HEK293 (cell line): Measurements from ENCODE around the gene ABHD12.

Source experiments
- CTCF ChIA-PET: fragments of 350-600 bp; formaldehyde crosslinking; extraction: SDS; loops from one replicate; lab custom pipeline; 2021; ENCODE audit warnings: antibody characterized with exemption; lab: Yijun Ruan, JAX
- POLR2A ChIA-PET: fragments of 300-600 bp; formaldehyde crosslinking; extraction: SDS; loops from one replicate; lab custom pipeline; 2020; ENCODE audit warnings: antibody characterized with exemption, inconsistent platforms; lab: Yijun Ruan, JAX
- H3K27ac ChIP-seq: fragments of 200-500 bp; sonication (Bioruptor generic); 2 replicates; pipeline ENCODE4 v1.5.1; 2014; ENCODE audit warnings: low read depth, low read length, control low read depth, inconsistent platforms; ENCODE audit errors: extremely low read depth
- H3K36me3 ChIP-seq, 2 experiments: fragments of 200-500 bp in 1 of 2; sonication (Bioruptor generic) in 1 of 2; 1 replicate in 1 of 2; 2 replicates in 1 of 2; pipeline ENCODE4 v1.5.1; 2014 to 2017; ENCODE audit warnings: inconsistent platforms in 2 of 2, low read length in 2 of 2; ENCODE audit not compliant: control insufficient read depth in 2 of 2, insufficient read depth in 1 of 2
- H3K4me1 ChIP-seq: fragments of 200-500 bp; sonication (Bioruptor generic); 2 replicates; pipeline ENCODE4 v1.5.1; 2014; ENCODE audit warnings: mild to moderate bottlenecking, low read length, inconsistent platforms; ENCODE audit not compliant: control insufficient read depth, insufficient read depth
- H3K4me3 ChIP-seq: 2 replicates; pipeline ENCODE4 v1.5.1; 2011; ENCODE audit warnings: low read depth, mild to moderate bottlenecking, control low read depth, low read length, moderate library complexity
- H3K9me3 ChIP-seq: fragments of 200-500 bp; sonication (Bioruptor generic); 2 replicates; pipeline ENCODE4 v1.5.1; 2014; ENCODE audit warnings: low read depth, low read length, inconsistent platforms; ENCODE audit not compliant: control insufficient read depth, insufficient read depth
- EGR2 ChIP-seq: fragments of 450-650 bp; formaldehyde crosslinking; IDR thresholded peaks from 2 replicates; pipeline ENCODE4 v1.5.1; 2016; ENCODE audit warnings: low read depth, missing biosample characterization, missing genetic modification characterization
- GFI1B ChIP-seq: fragments of 450-650 bp; formaldehyde crosslinking; IDR thresholded peaks from 2 replicates; pipeline ENCODE4 v1.5.1; 2016; ENCODE audit warnings: missing biosample characterization, missing genetic modification characterization
- KLF8 ChIP-seq: fragments of 450-650 bp; formaldehyde crosslinking; IDR thresholded peaks from 2 replicates; pipeline ENCODE4 v1.5.1; 2016; ENCODE audit warnings: missing biosample characterization, missing genetic modification characterization
- KLF9 ChIP-seq: fragments of 450-650 bp; formaldehyde crosslinking; IDR thresholded peaks from 2 replicates; pipeline ENCODE4 v1.5.1; 2016; ENCODE audit warnings: missing biosample characterization, missing genetic modification characterization, low read depth
- RBAK ChIP-seq: fragments of 450-650 bp; formaldehyde crosslinking; IDR thresholded peaks from 2 replicates; pipeline ENCODE4 v1.5.1; 2016; ENCODE audit warnings: missing biosample characterization, missing genetic modification characterization
- ZBTB21 ChIP-seq: fragments of 450-650 bp; formaldehyde crosslinking; IDR thresholded peaks from 2 replicates; pipeline ENCODE4 v1.5.1; 2017; ENCODE audit warnings: missing biosample characterization, missing genetic modification characterization
- ZFP69B ChIP-seq: fragments of 450-650 bp; formaldehyde crosslinking; IDR thresholded peaks from 2 replicates; pipeline ENCODE4 v1.5.1; 2016; ENCODE audit warnings: missing biosample characterization, missing genetic modification characterization
- ZNF121 ChIP-seq: fragments of 450-650 bp; formaldehyde crosslinking; IDR thresholded peaks from 2 replicates; pipeline ENCODE4 v1.5.1; 2016; ENCODE audit warnings: missing biosample characterization, missing genetic modification characterization
- ZNF394 ChIP-seq: fragments of 450-650 bp; formaldehyde crosslinking; IDR thresholded peaks from 2 replicates; pipeline ENCODE4 v1.5.1; 2016; ENCODE audit warnings: missing biosample characterization, missing genetic modification characterization, mild to moderate bottlenecking, moderate library complexity, borderline replicate concordance
- ZNF423 ChIP-seq: fragments of 450-650 bp; formaldehyde crosslinking; IDR thresholded peaks from 2 replicates; pipeline ENCODE4 v1.5.1; 2016; ENCODE audit warnings: missing biosample characterization, missing genetic modification characterization
- ZNF433 ChIP-seq: fragments of 450-650 bp; formaldehyde crosslinking; IDR thresholded peaks from 2 replicates; pipeline ENCODE4 v1.5.1; 2016; ENCODE audit warnings: missing biosample characterization, missing genetic modification characterization, low read depth
- ZNF48 ChIP-seq: fragments of 450-650 bp; formaldehyde crosslinking; IDR thresholded peaks from 2 replicates; pipeline ENCODE4 v1.5.1; 2016; ENCODE audit warnings: missing biosample characterization, missing genetic modification characterization
- ZNF555 ChIP-seq: fragments of 450-650 bp; formaldehyde crosslinking; conservative IDR thresholded peaks from 2 replicates; pipeline ENCODE4 v1.5.1; 2017; ENCODE audit warnings: missing biosample characterization, mild to moderate bottlenecking, missing genetic modification characterization, inconsistent platforms
- ZNF654 ChIP-seq: fragments of 450-650 bp; formaldehyde crosslinking; IDR thresholded peaks from 2 replicates; pipeline ENCODE4 v1.5.1; 2016; ENCODE audit warnings: low read depth, missing biosample characterization, missing genetic modification characterization
- ZNF658 ChIP-seq: fragments of 450-650 bp; formaldehyde crosslinking; IDR thresholded peaks from 2 replicates; pipeline ENCODE4; 2016; ENCODE audit warnings: missing biosample characterization, missing genetic modification characterization
- ZSCAN30 ChIP-seq: fragments of 450-650 bp; IDR thresholded peaks from 2 replicates; pipeline ENCODE4 v1.5.1; 2018; ENCODE audit warnings: missing biosample characterization, mild to moderate bottlenecking, missing genetic modification characterization, moderate library complexity
- TF ChIP-seq, protein P1 (sequence below): fragments of 450-650 bp; formaldehyde crosslinking; IDR thresholded peaks from 2 replicates; pipeline ENCODE4 v1.5.1; 2017; ENCODE audit warnings: missing biosample characterization, missing genetic modification characterization
- TF ChIP-seq, protein P2 (sequence below): fragments of 450-650 bp; formaldehyde crosslinking; IDR thresholded peaks from 2 replicates; pipeline ENCODE4 v1.5.1; 2016; ENCODE audit warnings: missing biosample characterization, missing genetic modification characterization
- TF ChIP-seq, protein P3 (sequence below): fragments of 450-650 bp; formaldehyde crosslinking; IDR thresholded peaks from 2 replicates; pipeline ENCODE4 v1.5.1; 2016; ENCODE audit warnings: missing biosample characterization, missing genetic modification characterization
- TF ChIP-seq, protein P4 (sequence below): fragments of 450-650 bp; IDR thresholded peaks from 2 replicates; pipeline ENCODE4 v1.5.1; 2018; ENCODE audit warnings: missing biosample characterization, mild to moderate bottlenecking, missing genetic modification characterization

ABHD12 gene

DNA sequence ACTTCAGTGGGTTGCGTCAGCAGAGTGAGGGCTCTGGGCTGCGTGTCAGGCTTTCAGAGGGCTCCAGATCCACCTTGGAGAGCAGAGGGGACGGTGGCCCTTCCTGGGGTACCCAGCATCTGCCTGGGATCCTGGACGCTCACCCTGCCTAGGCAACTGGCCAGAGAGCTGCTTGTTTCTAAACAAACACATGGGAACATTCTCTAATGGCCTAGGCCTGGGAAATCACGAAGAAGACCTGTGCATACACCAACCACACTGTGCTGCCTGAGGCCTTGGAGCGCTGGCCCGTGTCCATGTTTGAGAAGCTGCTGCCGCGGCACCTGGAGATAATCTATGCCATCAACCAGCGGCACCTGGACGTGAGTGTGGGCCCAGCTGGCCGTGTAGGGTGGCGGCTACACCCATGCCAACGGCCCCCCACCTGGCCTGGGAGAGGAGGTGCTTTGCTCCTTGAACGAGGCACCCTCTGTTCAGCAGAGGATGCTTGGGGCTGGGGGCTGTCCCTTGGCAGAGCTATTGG lies 110.5 kb downstream of the ABHD12 start:
- Histone ChIP-seq H3K36me3 (peaks cover 0 to 94% of the 10 kb centered on the region in 2 experiments; a peak in 1 of 3 replicates), H3K27ac (no peak overlapping the region)
- CTCF ChIA-PET = no interaction called here

DNA sequence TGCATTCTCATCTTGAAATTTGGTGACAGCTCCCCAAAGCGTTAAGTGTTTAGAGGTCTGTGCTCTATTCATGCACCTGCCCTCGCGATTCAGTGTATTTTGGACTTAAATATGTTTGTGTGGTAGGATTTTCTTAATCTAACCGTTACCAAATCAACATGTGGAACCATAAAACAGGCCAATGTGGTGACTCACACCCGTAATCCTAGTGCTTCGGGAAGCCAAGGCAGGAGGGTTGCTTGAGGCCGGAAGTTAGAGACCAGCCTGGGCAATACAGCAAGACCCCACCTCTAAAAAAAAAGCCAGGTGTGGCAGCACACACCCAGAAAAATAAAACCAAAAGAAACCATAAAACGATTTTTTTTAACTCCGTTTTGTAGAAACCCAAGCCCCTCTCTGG lies 111.2 kb downstream of the ABHD12 start:
- Histone ChIP-seq H3K4me3 (no peak overlapping the region), H3K36me3 (peaks cover 0 to 97% of the 10 kb centered on the region in 2 experiments; a peak in 1 of 3 replicates), H3K9me3 (no peaks in the 10 kb centered on the region), H3K4me1 (no peaks in the 10 kb centered on the region), H3K27ac (no peak overlapping the region)
- TF ChIP-seq, protein P1, sequence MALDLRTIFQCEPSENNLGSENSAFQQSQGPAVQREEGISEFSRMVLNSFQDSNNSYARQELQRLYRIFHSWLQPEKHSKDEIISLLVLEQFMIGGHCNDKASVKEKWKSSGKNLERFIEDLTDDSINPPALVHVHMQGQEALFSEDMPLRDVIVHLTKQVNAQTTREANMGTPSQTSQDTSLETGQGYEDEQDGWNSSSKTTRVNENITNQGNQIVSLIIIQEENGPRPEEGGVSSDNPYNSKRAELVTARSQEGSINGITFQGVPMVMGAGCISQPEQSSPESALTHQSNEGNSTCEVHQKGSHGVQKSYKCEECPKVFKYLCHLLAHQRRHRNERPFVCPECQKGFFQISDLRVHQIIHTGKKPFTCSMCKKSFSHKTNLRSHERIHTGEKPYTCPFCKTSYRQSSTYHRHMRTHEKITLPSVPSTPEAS (tag by site-specific recombination) = no peak
- TF ChIP-seq ZNF121 (tag by site-specific recombination) = 0 out of 2 replicates have a peak, but pooled peaks have one; percentile 38
- ChIA-PET POLR2A (no interaction called here), CTCF (no interaction called here)

More for the DNA sequence above, 110.5 kb downstream of the ABHD12 start:
- no peak overlapping the region for H3K4me3 ChIP-seq
- no peaks in the 10 kb centered on the region for H3K4me1 ChIP-seq
- TF ChIP-seq ZNF48 (tag by site-specific recombination) (no peak), ZNF433 (tag by site-specific recombination) (no peak), ZNF423 (tag by site-specific recombination) (no peak), RBAK (tag by site-specific recombination) (no peak), EGR2 (no peak), ZNF654 (tag by site-specific recombination) (no peak)
- TF ChIP-seq, protein P2, sequence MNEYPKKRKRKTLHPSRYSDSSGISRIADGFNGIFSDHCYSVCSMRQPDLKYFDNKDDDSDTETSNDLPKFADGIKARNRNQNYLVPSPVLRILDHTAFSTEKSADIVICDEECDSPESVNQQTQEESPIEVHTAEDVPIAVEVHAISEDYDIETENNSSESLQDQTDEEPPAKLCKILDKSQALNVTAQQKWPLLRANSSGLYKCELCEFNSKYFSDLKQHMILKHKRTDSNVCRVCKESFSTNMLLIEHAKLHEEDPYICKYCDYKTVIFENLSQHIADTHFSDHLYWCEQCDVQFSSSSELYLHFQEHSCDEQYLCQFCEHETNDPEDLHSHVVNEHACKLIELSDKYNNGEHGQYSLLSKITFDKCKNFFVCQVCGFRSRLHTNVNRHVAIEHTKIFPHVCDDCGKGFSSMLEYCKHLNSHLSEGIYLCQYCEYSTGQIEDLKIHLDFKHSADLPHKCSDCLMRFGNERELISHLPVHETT (tag by site-specific recombination) = no peak
- TF ChIP-seq, protein P3, sequence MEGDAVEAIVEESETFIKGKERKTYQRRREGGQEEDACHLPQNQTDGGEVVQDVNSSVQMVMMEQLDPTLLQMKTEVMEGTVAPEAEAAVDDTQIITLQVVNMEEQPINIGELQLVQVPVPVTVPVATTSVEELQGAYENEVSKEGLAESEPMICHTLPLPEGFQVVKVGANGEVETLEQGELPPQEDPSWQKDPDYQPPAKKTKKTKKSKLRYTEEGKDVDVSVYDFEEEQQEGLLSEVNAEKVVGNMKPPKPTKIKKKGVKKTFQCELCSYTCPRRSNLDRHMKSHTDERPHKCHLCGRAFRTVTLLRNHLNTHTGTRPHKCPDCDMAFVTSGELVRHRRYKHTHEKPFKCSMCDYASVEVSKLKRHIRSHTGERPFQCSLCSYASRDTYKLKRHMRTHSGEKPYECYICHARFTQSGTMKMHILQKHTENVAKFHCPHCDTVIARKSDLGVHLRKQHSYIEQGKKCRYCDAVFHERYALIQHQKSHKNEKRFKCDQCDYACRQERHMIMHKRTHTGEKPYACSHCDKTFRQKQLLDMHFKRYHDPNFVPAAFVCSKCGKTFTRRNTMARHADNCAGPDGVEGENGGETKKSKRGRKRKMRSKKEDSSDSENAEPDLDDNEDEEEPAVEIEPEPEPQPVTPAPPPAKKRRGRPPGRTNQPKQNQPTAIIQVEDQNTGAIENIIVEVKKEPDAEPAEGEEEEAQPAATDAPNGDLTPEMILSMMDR (tag by site-specific recombination) = no peak
- TF ChIP-seq, protein P4, sequence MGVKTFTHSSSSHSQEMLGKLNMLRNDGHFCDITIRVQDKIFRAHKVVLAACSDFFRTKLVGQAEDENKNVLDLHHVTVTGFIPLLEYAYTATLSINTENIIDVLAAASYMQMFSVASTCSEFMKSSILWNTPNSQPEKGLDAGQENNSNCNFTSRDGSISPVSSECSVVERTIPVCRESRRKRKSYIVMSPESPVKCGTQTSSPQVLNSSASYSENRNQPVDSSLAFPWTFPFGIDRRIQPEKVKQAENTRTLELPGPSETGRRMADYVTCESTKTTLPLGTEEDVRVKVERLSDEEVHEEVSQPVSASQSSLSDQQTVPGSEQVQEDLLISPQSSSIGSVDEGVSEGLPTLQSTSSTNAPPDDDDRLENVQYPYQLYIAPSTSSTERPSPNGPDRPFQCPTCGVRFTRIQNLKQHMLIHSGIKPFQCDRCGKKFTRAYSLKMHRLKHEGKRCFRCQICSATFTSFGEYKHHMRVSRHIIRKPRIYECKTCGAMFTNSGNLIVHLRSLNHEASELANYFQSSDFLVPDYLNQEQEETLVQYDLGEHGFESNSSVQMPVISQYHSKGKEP (tag by site-specific recombination) = no peak
- POLR2A ChIA-PET = no interaction called here
- no peaks in the 10 kb centered on the region for H3K9me3 ChIP-seq

DNA sequence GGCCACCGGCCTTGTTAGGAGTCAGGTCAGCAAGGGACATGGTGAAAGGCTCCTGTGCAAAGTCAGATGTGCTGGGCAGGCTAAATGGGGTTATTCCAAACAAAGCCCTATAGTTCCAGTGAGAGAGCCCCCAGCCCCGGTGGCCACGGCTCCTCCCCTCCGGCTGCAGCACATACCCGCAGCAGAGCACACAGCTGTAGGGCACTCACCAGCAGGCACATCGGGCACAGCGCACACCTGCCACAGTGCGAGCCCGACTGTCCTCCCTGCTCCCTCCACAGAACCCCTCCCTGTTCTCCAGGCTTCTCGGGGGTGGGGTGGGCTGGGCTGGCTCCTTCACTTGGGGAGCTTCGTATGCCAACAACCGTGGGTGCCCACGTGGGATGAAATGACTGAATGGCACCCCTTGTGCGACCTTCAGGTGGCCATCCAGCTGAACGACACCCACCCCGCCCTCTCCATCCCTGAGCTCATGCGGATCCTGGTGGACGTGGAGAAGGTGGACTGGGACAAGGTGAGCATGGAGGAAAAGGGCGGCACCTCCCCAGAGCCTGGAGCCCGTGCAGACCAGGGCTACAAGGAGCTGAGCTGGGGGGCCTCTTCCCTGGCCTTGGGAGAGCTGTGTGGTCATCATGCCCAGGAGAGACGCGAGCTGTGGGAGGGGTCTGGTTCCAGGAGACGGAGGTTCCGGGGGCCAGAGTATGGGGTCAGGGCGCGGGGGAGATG lies 111.8 kb downstream of the ABHD12 start:
- H3K4me1 ChIP-seq = no peaks in the 10 kb centered on the region
- H3K4me3 ChIP-seq = no peak overlapping the region
- TF ChIP-seq ZSCAN30 (tag by site-specific recombination) (no peak), ZNF658 (tag by site-specific recombination) (no peak), ZNF394 (tag by site-specific recombination) (no peak), KLF9 (tag by site-specific recombination) (no peak), ZBTB21 (tag by site-specific recombination) (no peak), ZFP69B (tag by site-specific recombination) (no peak), GFI1B (tag by site-specific recombination) (no peak), ZNF555 (tag by site-specific recombination) (no peak), KLF8 (no peak)
- no peak overlapping the region for H3K27ac ChIP-seq
- ChIA-PET POLR2A (no interaction called here), CTCF (interaction anchor here (0.6 kb wide), 1 partner anchor 1340 kb away, joined by 9 read pairs; no protein-coding TSS in a partner anchor)
- H3K36me3 ChIP-seq = peaks cover 0 to 97% of the 10 kb centered on the region in 2 experiments; a peak in 2 of 3 replicates
- H3K9me3 ChIP-seq = no peaks in the 10 kb centered on the region
